SK-N-SH (cell line): Measurements from ENCODE around the gene ALKBH2. TPM values are rescaled to one million over a fixed set of nuclear protein-coding genes. Genes with fewer than 3 reads are reported as not detected.

ENCODE experiments used
- CTCF ChIA-PET: fragments of 300-600, 350-600 bp; formaldehyde crosslinking; extraction: SDS; loops from one replicate; lab custom pipeline; 2021; lab: Yijun Ruan, JAX
- POLR2A ChIA-PET: fragments of 350-600 bp; sonication (Branson Sonifier 250); formaldehyde crosslinking; extraction: SDS; loops from one replicate; lab custom pipeline; 2020; ENCODE audit warnings: antibody characterized with exemption, inconsistent platforms; lab: Yijun Ruan, JAX
- DNase-seq: peaks from one replicate; pipeline ENCODE4 v3.0.0; 2012
- H2AFZ ChIP-seq: fragments of 200-600 bp; sonication (generic); 2 replicates; pipeline ENCODE4 v1.8.1; 2016; ENCODE audit warnings: antibody characterized with exemption, mild to moderate bottlenecking, low read depth
- H3F3A ChIP-seq: fragments of 200-600 bp; sonication (generic); replicated peaks from 2 replicates; pipeline ENCODE3; 2016; ENCODE audit warnings: antibody characterized with exemption, mild to moderate bottlenecking; ENCODE audit not compliant: insufficient read depth
- H3K27ac ChIP-seq, 2 experiments: fragments of 200-500 bp in 1 of 2; fragments of 200-600 bp in 1 of 2; sonication (Bioruptor generic) in 1 of 2; sonication (generic), shearing (Covaris generic) in 1 of 2; 2 replicates each; pipeline versions ENCODE4 v1.5.1 to v1.6.1; 2014 to 2016; ENCODE audit warnings: low read depth in 2 of 2, inconsistent platforms in 1 of 2, low read length in 1 of 2, mild to moderate bottlenecking in 1 of 2, mixed read lengths in 1 of 2
- H3K27me3 ChIP-seq: fragments of 200-600 bp; sonication (generic), shearing (Covaris generic); 2 replicates; pipeline ENCODE4 v1.6.1; 2016; ENCODE audit warnings: mixed run types; ENCODE audit not compliant: insufficient read depth
- H3K36me3 ChIP-seq, 2 experiments: fragments of 200-500 bp in 1 of 2; fragments of 200-600 bp in 1 of 2; sonication (Bioruptor generic) in 1 of 2; sonication (generic) in 1 of 2; replicated peaks in 1 of 2; 2 replicates each; pipeline versions ENCODE3 to v1.5.1; 2014 to 2016; ENCODE audit warnings: low read length in 1 of 2, mild to moderate bottlenecking in 1 of 2; ENCODE audit not compliant: insufficient read depth in 2 of 2, control insufficient read depth in 1 of 2
- H3K4me1 ChIP-seq, 2 experiments: fragments of 200-500 bp in 1 of 2; fragments of 200-600 bp in 1 of 2; sonication (Bioruptor generic) in 1 of 2; sonication (generic), shearing (Covaris generic) in 1 of 2; 2 replicates each; pipeline versions ENCODE4 v1.5.1 to v1.6.1; 2014 to 2016; ENCODE audit warnings: low read depth in 1 of 2, low read length in 1 of 2, mixed run types in 1 of 2; ENCODE audit not compliant: insufficient read depth in 2 of 2, control insufficient read depth in 1 of 2
- H3K4me2 ChIP-seq: fragments of 200-600 bp; sonication (generic), shearing (Covaris generic); 2 replicates; pipeline ENCODE4 v1.6.1; 2017; ENCODE audit warnings: mixed run types
- H3K4me3 ChIP-seq, 2 experiments: fragments of 200-500 bp in 1 of 2; fragments of 200-600 bp in 1 of 2; sonication (Bioruptor generic) in 1 of 2; sonication (generic), shearing (Covaris generic) in 1 of 2; 2 replicates each; pipeline versions ENCODE4 v1.5.1 to v1.8.1; 2014 to 2016; ENCODE audit warnings: low read depth in 2 of 2, inconsistent platforms in 1 of 2, low read length in 1 of 2, mild to moderate bottlenecking in 1 of 2, mixed read lengths in 1 of 2, moderate library complexity in 1 of 2
- H3K79me2 ChIP-seq: fragments of 200-600 bp; sonication (generic); 2 replicates; pipeline ENCODE4 v1.8.1; 2017; ENCODE audit warnings: mild to moderate bottlenecking; ENCODE audit not compliant: insufficient read depth
- H3K9ac ChIP-seq: fragments of 200-600 bp; sonication (generic); 2 replicates; pipeline ENCODE4 v1.6.1; 2017; ENCODE audit warnings: mixed run types
- H3K9me2 ChIP-seq: fragments of 200-600 bp; sonication (generic); 2 replicates; pipeline ENCODE4 v1.6.1; 2017; ENCODE audit warnings: mixed run types
- H3K9me3 ChIP-seq: fragments of 200-600 bp; sonication (generic); 2 replicates; pipeline ENCODE4 v1.6.1; 2017; ENCODE audit warnings: mixed run types, mild to moderate bottlenecking, moderate library complexity
- H4K20me1 ChIP-seq: fragments of 200-600 bp; sonication (generic); 2 replicates; pipeline ENCODE4 v1.6.1; 2017; ENCODE audit warnings: mild to moderate bottlenecking, mixed run types; ENCODE audit not compliant: insufficient read depth
- CHD2 ChIP-seq: fragments of 150-350 bp; IDR thresholded peaks from 2 replicates; pipeline ENCODE4 v1.6.1; 2018; ENCODE audit warnings: low read length; ENCODE audit not compliant: partially characterized antibody
- ELF1 ChIP-seq: IDR thresholded peaks from 2 replicates; pipeline ENCODE4 v1.4.0; 2012
- EP300 ChIP-seq, 2 experiments: IDR thresholded peaks; 2 replicates each; pipeline versions ENCODE4 v1.4.0 to v1.6.1; 2012; ENCODE audit warnings: borderline replicate concordance in 1 of 2, low read depth in 1 of 2, low read length in 1 of 2
- EZH2phosphoT487 ChIP-seq: fragments of 200-600 bp; sonication (generic); IDR thresholded peaks from 2 replicates; pipeline ENCODE4 v1.6.1; 2017; ENCODE audit warnings: low read depth, mixed run types, mild to moderate bottlenecking, antibody characterized with exemption, moderate library complexity, borderline replicate concordance
- FOSL2 ChIP-seq: IDR thresholded peaks from 2 replicates; pipeline ENCODE4 v1.4.0; 2012; ENCODE audit warnings: low read depth, mild to moderate bottlenecking, moderate library complexity, borderline replicate concordance
- FOXJ3 ChIP-seq: sonication (generic); formaldehyde crosslinking; IDR thresholded peaks from 2 replicates; pipeline ENCODE4 v1.5.1; 2020; ENCODE audit warnings: mild to moderate bottlenecking, missing genetic modification reagents
- FOXM1 ChIP-seq: IDR thresholded peaks from 2 replicates; pipeline ENCODE4 v1.4.0; 2012; ENCODE audit warnings: low read depth, mild to moderate bottlenecking
- GABPA ChIP-seq: IDR thresholded peaks from 2 replicates; pipeline ENCODE4 v1.4.0; 2012; ENCODE audit warnings: low read depth, mild to moderate bottlenecking
- GATA2 ChIP-seq: sonication (generic); formaldehyde crosslinking; IDR thresholded peaks from 2 replicates; pipeline ENCODE4 v1.5.0; 2020; ENCODE audit warnings: mild to moderate bottlenecking, missing genetic modification reagents
- JUND ChIP-seq: IDR thresholded peaks from 2 replicates; pipeline ENCODE4 v1.4.0; 2012
- MEF2A ChIP-seq: IDR thresholded peaks from 2 replicates; pipeline ENCODE4 v1.4.0; 2012; ENCODE audit warnings: low read depth, borderline replicate concordance
- MXI1 ChIP-seq: IDR thresholded peaks from 2 replicates; pipeline ENCODE4 v1.6.1; 2012; ENCODE audit warnings: mild to moderate bottlenecking, low read depth, low read length, improper control_type of control experiment
- NRF1 ChIP-seq: IDR thresholded peaks from 2 replicates; pipeline ENCODE4 v1.6.1; 2012; ENCODE audit warnings: low read depth, mild to moderate bottlenecking, low read length
- RAD21 ChIP-seq: IDR thresholded peaks from 2 replicates; pipeline ENCODE4 v1.6.1; 2012; ENCODE audit warnings: mild to moderate bottlenecking, low read length
- RCOR1 ChIP-seq: fragments of 150-350 bp; IDR thresholded peaks from 2 replicates; pipeline ENCODE4 v1.6.1; 2017; ENCODE audit warnings: antibody characterized with exemption, low read length
- TCF12 ChIP-seq: IDR thresholded peaks from 2 replicates; pipeline ENCODE4 v1.4.0; 2012
- TEAD4 ChIP-seq: IDR thresholded peaks from 2 replicates; pipeline ENCODE4 v1.4.0; 2012; ENCODE audit warnings: mild to moderate bottlenecking, borderline replicate concordance; ENCODE audit not compliant: insufficient read depth
- YY1 ChIP-seq: IDR thresholded peaks from 2 replicates; pipeline ENCODE4 v1.4.0; 2012; ENCODE audit warnings: low read depth, mild to moderate bottlenecking
- WGBS: methylation state at CpG from one replicate; pipeline ENCODE4 v1.1.6; 2017; ENCODE audit warnings: low lambda C conversion rate; 5-methylcytosine and 5-hydroxymethylcytosine counted together
- polyA plus RNA-seq, 3 experiments: library from polyadenylated mRNA; depleted of rRNA; stranded (reverse); fragments of >200 nt; gene quantifications; 2 replicates each; pipeline ENCODE4 v1.2.3, GENCODE V29; 2012
- TF ChIP-seq, protein P1 (sequence below): IDR thresholded peaks from 2 replicates; pipeline ENCODE4 v1.4.0; 2012; ENCODE audit warnings: low read depth
- TF ChIP-seq, protein P2 (sequence below): IDR thresholded peaks from 2 replicates; pipeline ENCODE4; 2012
- TF ChIP-seq, protein P3 (sequence below): IDR thresholded peaks from 2 replicates; pipeline ENCODE4 v1.4.0; 2012; ENCODE audit warnings: low read depth, borderline replicate concordance

ALKBH2 gene
- polyA plus RNA-seq, 1 of the 3 experiments (the other 2 are of a cell fraction), result 47.3 TPM

DNA sequence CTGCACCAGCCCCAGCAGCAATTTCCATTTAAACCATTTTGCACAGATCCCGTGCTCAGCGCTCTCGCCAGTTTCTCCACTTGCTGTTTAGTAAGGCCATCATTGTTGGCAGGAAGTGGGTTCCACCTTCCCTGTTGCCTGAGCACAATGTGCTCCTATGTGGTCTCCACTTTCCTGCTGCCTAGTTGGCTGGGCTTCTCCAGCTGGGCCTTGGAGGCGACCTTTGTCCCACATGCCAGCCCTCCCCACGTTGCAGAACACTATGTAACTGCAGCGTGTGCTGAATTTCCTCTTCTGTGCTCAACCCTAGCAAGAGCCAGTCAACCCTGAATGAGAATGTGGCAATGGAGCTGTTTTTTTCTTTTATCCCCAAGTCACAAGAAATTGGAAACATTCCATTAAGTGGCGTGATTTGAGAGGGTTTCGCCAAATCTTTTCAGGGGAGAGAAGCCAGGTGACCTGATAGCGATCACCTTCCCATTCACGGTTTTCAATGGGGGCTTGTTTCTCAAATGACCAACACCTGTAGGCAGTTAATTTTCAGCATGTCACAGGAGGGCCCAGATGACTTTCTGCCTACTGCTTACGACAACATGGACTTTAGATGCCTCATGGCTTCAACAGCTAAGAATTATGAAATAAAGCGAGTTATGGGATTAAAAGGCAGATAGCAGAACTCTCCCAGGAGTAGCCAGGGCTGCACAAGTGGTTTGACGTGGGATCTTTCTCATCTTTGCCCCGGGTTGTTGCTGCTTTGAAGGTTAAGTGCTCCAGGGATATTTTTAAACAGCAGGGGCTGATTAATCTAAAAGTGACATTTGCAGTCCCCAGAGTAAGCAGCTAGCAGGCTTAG lies 22.7 kb upstream of the ALKBH2 start, which contains the start of gene ACACB:
TSS of gene ACACB (plus strand) at position 830 of the 853 bp plus-strand sequence. CDS start 22,819 bp downstream, outside the sequence.
- H2AFZ ChIP-seq, result no peak within 1 kb of the TSS

DNA sequence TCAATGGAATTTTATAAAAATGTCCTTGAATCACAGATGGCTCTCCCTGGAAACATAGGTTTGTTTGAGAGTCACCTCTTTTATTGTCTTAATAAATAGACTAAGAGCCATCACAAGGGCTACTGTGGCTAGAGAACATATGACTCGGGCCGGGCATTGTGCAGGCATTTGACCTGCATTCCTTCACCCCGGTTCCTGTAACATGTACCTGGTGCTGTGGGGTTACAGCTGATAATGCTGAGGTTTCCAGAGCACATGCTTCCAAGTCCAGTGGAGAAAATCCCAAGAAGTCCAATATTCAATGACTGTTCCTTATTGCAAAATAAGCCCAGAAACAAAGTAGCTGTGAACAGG lies 22.1 kb upstream of the ALKBH2 start:
- H3K4me2 ChIP-seq, result no peak overlapping the region
- no peak overlapping the region for H3K9ac ChIP-seq
- H3K79me2 ChIP-seq, result no peaks in the 10 kb centered on the region
- H3K27ac ChIP-seq, result peak overlapping the region in 1 of 2 experiments; percentile 66; a peak in 1 of 4 replicates
- TF ChIP-seq, protein P1, sequence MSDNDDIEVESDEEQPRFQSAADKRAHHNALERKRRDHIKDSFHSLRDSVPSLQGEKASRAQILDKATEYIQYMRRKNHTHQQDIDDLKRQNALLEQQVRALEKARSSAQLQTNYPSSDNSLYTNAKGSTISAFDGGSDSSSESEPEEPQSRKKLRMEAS, result no peak
- TF ChIP-seq TCF12 (no peak), EP300 (IDR thresholded peaks at IDR 0.05; ENCODE audit: borderline replicate concordance in 1 of 2, low read depth in 1 of 2, low read length in 1 of 2) (no peak), CHD2 (no peak), GABPA (no peak), FOSL2 (no peak), EZH2phosphoT487 (no peak), RCOR1 (no peak), MEF2A (no peak), JUND (no peak), NRF1 (no peak), TEAD4 (no peak), FOXJ3 (CRISPR knock-in tag) (no peak), FOXM1 (no peak), ELF1 (no peak), GATA2 (CRISPR knock-in tag) (no peak)
- TF ChIP-seq, protein P2, sequence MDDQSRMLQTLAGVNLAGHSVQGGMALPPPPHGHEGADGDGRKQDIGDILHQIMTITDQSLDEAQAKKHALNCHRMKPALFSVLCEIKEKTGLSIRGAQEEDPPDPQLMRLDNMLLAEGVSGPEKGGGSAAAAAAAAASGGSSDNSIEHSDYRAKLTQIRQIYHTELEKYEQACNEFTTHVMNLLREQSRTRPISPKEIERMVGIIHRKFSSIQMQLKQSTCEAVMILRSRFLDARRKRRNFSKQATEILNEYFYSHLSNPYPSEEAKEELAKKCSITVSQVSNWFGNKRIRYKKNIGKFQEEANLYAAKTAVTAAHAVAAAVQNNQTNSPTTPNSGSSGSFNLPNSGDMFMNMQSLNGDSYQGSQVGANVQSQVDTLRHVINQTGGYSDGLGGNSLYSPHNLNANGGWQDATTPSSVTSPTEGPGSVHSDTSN, result no peak
- H4K20me1 ChIP-seq, result no peaks in the 10 kb centered on the region
- peaks cover 13% of the 10 kb centered on the region for H3F3A ChIP-seq
- H2AFZ ChIP-seq, result no peak overlapping the region
- DNase-seq, result no peak
- H3K9me3 ChIP-seq, result no peaks in the 10 kb centered on the region
- no peak overlapping the region for H3K4me3 ChIP-seq
- ChIA-PET CTCF (interaction anchor here (1.0 to 9.1 kb wide), 5 partner anchors 16 to 276 kb away, joined by 3 to 86 read pairs (median 7); partner anchors contain the start of gene ALKBH2), POLR2A (no interaction called here)
- no peaks in the 10 kb centered on the region for H3K9me2 ChIP-seq
- H3K4me1 ChIP-seq, result peaks cover 7 to 22% of the 10 kb centered on the region in 2 experiments
- no peaks in the 10 kb centered on the region for H3K36me3 ChIP-seq
- H3K27me3 ChIP-seq, result no peaks in the 10 kb centered on the region
- WGBS, result 100% methylated on average over 3 of the region's 3 CpGs

More for the DNA sequence above, 22.7 kb upstream of the ALKBH2 start, which contains the start of gene ACACB:
- H4K20me1 ChIP-seq, result no peaks in the 10 kb centered on the region
- CTCF ChIA-PET, result interaction anchor here (1.0 to 9.1 kb wide), 7 partner anchors 14 to 275 kb away, joined by 3 to 86 read pairs (median 4); partner anchors contain the start of gene ALKBH2
- H3K9ac ChIP-seq, result no peak within 1 kb of the TSS
- peak; percentile 62 for DNase-seq
- no peaks in the 10 kb centered on the region for H3K36me3 ChIP-seq
- no peaks in the 10 kb centered on the region for H3K27me3 ChIP-seq
- no peaks in the 10 kb centered on the region for H3K9me3 ChIP-seq
- peak within 1 kb of the TSS in 1 of 2 experiments; percentile 66; a peak in 2 of 4 replicates for H3K27ac ChIP-seq
- no peak within 1 kb of the TSS for H3K4me2 ChIP-seq
- 76% methylated on average over 12 of the region's 14 CpGs for WGBS
- H3K79me2 ChIP-seq, result no peaks in the 10 kb centered on the region
- H3K4me1 ChIP-seq, result peaks cover 3 to 20% of the 10 kb centered on the region in 2 experiments; a peak in 2 of 4 replicates
- peaks cover 8% of the 10 kb centered on the region for H3F3A ChIP-seq
- no peak within 1 kb of the TSS for H3K4me3 ChIP-seq
- POLR2A ChIA-PET, result no interaction called here
- H3K9me2 ChIP-seq, result no peaks in the 10 kb centered on the region
- no peak for TF ChIP-seq YY1
- no peak for TF ChIP-seq MXI1
- TF ChIP-seq GATA2 (CRISPR knock-in tag), result peak; percentile 56
- TF ChIP-seq RAD21, result 0 out of 2 replicates have a peak, but pooled peaks have one; percentile 12
- TF ChIP-seq, protein P3, sequence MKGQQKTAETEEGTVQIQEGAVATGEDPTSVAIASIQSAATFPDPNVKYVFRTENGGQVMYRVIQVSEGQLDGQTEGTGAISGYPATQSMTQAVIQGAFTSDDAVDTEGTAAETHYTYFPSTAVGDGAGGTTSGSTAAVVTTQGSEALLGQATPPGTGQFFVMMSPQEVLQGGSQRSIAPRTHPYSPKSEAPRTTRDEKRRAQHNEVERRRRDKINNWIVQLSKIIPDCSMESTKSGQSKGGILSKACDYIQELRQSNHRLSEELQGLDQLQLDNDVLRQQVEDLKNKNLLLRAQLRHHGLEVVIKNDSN, result no peak
- no peak for TF ChIP-seq TCF12
- peak in 1 of 2 experiments; percentile 49; a peak in 1 of 4 replicates for TF ChIP-seq EP300 (IDR thresholded peaks at IDR 0.05; ENCODE audit: borderline replicate concordance in 1 of 2, low read depth in 1 of 2, low read length in 1 of 2)
